ENCODE results near the gene EML6.
A peak's percentile ranks its signal among the peaks of the same experiment; 100 is the strongest.

EML6 gene

DNA sequence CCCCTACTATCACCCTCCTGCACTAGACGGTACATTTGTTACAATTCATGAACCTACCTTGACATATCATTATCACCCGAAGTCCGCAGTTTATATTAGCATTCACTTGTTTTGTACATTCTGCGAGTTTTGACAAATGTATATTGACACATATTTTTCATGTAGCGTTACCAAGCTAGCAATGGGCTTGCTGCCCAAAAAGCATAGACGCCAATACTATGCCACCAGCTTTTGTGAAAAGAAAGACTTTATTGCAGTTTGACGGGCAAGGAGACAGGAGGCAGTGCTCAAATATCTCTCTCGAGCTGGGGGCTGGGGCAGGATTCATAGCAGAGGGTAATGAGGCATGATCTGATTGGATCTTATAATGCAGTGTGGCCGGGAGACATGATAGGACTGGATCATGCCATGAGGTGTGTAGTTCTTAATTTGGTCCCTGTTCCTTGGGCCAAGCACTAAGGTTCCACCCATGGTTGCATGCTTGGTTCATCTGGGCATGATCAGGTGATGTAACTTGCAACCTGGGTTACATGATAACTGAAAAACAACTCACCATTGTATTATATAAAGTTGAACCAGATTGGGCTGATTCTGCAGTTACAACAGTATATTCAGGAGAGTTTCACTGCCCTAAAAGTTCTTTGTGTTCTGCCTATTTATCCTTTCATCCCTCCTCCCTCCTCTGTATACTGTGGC is 164.5 kb downstream of the EML6 start:
- no peak for DNase-seq

DNA sequence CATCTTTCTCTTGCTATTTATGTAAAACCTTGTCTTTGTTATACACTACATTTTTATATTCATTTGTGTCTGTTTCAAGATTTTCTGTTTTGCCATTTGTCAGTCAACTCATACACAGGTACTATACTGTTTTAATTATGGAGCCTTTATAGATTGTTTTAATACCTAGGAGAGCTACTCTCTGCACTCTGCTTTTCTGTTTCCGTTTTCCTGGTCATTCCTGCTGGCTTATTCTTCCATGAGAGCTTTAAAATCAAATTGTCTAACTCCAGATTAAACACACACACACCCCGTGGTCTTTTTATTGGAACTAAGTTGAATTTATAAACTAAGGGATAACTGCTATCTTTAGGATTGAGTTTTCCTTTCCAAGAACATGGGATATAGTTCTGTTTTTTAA is 165.6 kb downstream of the EML6 start:
- DNase-seq = no peak

DNA sequence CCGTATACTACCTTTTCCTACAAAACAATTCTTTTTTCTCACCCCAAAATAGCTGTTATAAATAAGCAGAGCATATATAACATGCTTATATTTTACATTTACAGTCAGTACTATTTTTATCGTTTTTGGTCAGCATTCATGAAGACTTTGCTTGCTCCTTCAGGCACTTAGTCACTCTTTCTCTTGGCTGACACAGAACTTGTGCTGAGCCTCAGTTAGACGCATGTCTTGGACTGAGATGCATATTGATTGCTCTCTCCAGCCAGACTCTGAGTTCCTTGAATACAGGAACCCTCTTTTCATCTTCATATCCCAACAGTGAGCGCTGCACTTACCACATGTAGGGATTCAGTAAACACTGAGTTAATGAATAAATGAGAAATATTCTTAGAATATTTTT is 168.4 kb downstream of the EML6 start:
- no peak for DNase-seq

DNA sequence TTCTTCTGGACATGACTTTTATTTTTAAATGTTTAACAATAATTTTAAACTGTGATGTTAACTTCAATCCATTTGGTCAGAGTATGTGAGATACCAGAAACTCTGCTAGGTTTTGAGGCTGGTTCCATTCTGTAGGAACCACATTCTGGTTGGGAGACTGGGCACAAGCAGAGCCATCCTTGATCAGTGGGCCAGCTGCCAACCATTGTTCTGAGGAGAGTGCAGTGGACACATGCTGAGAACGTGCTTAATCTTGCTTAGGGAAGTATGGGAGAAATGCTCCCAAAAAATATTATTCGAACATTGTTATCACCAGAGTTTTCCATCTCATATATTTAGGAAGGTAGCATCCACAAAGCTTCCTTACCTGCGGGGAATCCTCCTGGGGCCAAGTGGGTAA is 171.0 kb downstream of the EML6 start:
- DNase-seq = no peak

DNA sequence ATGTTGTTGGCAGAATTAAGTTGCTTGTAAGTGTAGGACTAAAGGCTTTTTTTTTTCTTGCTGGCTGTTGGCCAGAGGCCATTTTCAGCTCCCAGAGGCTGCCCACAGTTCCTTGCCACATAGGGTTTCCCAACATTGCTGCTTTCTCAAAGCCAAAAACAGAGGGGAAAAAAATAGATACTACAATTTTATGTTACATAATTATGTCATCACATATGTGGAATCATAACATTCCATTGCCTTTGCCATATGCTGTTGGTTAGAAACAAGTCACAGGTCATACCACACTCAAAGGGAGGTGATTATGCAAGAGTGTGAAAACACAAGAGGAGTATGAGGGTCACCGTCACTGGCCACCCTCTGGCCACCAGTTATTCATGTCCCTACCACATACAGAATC is 172.3 kb downstream of the EML6 start:
- DNase-seq = no peak

DNA sequence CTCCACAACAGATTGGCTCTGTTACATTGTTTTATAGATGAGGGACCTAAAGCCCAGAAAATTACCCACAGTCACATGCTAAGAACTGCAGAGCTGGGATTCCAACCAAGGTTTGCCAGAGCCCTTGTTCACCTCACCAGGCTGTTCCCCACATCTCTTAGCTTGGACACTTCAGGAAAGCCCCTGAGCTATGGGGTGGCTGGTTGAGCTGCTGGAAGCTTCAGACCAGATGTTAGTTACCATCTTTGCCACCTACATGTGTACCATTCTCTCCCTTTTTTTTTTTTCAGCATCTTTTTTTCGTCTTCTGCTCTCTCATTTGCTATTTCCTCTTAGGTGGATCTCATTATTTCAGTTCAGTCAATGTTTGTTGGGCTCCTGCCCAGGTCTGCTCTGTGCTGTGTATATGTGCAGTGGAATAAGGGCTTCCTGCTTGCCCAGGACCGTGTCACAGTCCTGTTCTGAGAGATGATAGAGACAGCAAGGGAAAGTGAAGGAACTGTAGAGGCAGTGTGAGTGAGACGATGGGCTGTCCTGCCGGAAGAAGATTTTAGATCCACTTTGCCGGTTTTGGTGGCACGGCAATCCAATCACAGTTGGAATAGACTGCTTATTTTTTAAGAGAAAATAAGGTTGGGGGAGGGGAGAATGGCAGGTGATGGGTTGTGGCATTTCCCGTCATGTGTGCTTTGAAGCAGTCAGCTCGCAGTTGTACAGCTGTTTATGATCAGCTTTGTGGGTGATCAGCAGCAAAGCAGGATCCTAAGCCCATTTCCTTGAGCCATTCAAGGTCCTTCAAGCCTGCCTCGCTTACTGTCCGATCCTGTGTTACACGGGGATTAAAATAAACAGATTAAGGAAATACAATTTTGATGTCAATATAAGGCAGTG is 174.2 kb downstream of the EML6 start:
- DNase-seq = peak; percentile 15

DNA sequence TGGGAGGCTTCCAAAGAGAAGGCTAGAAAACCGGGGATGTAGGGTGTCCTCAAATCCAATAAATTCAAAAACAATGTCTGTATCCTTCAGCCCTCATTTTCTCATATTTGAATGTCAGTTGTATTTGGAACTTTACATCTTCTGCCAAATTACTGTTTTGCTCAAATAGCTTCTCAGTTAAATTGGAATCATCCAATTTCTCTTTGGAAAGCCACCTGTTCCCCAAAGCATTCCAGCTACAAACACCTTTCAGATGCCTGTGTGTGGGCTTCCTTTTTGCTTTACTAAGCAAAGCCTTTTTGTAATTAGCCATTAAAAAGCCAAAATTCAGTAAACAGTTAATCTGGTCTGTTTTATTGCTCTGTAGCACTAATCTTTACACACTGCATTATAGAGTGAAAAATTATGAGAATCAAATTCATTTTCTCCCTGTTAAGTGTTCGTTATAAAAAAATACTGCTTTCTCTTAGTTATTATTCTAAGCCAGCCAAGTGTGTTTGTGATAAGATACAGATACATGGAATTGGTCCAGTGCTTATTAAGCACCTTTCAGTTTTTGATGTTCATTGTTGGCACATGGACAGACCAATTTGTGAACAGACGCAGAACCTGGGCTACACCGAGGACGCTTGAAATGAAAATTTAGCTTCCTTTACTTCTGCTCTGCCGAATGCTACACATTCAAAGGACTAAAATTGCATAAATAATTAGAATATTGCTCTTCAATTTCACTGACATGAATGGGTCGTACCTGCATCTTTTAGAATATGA is 175.2 kb downstream of the EML6 start:
- DNase-seq = no peak

DNA sequence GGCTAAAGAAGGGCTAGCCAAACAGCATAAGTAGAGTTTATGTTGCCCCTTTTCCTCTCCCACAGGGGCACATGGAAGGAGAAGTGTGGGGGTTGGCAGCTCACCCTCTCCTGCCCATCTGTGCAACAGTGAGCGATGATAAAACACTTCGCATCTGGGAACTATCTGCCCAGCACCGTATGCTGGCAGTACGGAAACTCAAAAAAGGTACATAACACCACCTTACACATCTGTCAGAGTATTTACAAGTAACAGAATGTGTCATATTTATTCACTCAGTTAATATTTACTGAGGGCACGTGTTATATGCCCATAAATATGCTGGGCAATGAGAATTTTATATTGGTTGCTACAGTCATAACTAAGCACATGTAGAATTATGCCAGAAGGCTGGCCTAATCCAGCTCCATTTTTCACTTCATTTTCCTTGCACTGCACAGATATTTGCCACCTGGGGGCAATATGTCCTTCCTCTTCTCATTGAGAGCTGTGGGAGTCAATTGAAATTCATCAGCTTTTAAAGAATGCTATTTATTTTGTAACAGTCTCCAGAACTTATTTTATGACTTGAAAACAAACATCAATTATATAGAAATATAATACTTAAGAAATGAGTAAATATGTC is 176.2 kb downstream of the EML6 start:
- peak; percentile 11 for DNase-seq

DNA sequence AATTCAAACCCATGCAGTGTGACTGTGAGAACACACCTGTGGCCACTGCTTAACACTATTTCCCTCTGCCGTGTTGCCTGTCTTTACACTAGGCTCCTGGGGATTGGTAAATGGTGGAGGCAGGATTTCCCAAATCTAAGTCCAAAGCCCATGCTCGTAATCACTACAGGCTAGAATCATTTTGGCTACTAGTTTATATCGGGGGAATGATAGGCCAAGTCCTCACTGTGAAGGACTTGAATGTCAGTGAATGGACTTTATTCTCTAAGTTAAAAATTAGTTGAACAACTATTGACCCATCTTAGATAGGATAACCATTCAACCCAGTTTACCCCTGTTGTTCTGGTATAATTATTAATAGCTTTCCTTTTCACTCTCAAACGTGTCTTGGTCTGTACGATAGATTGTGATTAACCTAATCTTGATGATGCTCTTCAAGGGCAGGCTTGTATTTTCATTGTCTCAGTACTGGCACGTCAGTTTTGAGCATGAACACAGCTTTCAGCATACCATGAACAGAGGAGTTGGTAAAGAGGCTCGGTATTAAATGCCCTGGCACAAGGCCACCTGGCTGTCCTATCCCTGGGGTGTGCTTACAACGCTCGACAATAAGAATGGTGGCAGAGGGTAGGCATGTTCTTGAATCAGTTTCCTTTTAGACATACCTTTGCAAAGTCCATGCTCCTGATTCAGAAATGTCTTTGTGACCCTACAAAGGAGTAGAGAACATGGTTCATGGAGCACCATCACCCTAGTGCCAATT is 177.9 kb downstream of the EML6 start:
- DNase-seq = no peak

DNA sequence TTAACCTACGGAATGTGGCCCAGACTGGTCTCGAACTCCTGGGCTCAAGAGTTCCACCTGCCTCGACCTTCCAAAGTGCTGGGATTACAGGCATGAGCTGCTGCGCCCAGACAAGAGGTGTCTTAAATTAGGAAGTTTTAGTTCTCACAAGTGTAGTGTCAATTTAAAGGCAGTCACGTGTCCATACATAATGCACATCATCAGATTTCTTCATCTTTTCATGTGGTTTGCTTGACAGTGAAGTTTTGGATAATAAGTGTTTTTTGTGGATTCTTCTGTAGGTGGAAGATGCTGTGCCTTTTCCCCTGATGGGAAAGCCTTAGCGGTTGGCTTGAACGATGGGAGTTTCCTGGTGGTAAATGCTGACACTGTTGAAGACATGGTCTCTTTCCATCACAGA is 179.3 kb downstream of the EML6 start:
- no peak for DNase-seq

DNA sequence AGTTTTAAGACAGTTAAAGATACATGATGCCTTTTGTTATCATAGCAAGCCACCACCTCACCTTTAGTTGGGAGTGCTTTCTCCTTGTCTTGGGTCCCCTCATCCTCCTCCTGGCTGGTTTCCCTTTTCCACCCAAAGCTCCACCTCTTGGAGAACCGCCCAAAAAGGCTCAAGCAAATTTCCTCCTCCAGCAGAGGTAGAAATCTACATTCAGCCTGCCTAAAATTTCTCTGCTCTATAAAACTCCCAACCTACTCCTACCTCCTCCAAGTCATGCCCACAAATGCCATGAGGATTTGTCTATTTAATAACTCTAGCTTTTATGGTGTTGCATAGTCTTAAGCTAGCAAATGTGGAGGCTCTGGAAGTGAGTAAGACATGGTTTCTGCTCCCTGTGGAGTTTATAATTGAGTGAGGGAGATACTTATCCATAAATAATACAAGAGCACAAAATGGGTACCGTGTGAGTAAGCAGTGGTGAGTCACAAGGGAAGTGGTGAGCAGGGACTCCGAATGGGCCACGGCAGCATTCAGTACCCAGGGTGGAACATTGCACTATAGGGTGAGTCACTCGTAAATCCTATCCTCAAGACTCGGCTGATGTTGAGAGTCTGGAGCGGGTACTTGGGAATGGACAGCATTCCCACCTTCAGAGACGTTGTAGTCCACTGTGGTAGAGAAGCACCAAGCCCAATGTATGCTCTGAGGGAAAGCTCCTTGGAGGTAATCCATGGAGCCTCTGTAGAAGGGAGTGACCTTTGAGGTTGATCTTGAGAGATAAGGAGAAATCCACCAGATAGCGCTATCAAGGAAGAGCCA is 180.5 kb downstream of the EML6 start:
- peak; percentile 78 for DNase-seq

DNA sequence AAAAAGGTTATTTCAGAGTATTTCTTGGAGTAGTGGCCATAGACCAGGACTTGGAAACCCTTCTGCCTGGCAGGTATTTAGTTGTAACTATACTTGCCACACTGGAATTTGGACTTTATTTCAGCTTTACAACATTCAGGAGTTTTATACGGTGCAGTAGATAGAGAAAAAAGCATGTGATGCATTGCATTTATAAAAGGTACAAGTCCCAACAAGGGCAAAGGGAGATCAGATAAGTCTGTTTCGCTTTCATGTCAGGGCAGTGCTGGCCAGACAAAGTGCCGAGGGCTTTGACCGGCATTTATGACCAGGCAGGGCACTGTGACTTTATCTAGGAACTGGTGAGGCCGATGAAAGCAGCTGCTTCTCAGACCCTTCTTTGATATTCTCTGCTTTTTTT is 181.4 kb downstream of the EML6 start:
- no peak for DNase-seq

DNA sequence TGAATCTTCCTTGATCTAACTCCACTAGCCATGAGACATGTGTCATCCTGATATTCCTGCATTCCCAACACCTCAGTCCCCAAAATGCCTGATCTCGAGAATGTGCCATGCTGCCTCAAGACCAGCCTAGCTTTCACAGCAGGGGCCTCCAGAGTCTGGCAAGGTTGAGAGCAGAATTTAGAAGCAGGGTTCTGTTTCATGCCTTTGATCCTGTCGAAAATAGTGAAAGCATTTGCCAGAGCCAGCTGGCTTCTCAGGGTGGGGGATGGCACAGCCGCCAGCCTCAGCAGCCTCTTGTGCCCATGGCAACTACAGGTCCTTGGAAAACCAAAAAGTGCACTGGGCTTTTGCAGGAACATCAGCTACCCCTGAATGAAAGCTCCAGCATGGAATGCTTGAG is 183.3 kb downstream of the EML6 start:
- DNase-seq = no peak

DNA sequence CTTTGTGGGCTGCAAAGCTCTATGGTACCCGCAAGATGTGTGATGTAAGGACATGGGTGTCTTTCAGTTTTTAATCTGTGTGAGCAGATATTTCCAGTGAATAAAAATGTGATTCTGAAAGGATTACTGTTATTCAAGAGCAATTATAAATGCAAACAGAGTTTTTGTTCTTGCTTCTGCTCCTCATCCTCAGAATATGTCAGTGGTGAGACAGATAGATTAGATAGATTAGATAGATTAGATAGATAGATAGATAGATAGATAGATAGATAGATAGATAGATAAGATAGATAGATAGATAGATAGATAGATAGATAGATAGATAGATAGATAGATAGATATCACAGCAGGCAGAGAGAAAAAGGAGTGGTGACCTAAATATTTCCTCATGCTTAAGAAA is 184.2 kb downstream of the EML6 start:
- no peak for DNase-seq

DNA sequence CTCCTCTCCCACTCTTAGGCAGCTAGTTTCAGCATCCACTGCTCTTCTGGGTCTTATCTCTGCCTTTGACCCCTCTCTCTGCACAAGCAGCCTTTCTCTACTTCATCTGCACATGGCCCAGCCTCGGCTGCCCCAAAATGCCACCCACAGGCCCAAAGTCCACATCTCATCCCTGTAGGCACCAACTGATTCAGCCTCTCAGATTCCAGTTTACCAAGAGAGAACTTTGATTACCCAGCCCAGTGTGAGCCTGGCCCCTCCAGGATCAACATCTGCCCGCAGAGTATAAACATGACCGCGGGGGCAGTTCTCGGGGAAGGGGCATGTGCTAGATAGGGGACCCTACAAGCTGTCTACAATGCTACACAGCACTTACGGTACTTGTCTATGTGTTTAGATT is 185.1 kb downstream of the EML6 start:
- no peak for DNase-seq

DNA sequence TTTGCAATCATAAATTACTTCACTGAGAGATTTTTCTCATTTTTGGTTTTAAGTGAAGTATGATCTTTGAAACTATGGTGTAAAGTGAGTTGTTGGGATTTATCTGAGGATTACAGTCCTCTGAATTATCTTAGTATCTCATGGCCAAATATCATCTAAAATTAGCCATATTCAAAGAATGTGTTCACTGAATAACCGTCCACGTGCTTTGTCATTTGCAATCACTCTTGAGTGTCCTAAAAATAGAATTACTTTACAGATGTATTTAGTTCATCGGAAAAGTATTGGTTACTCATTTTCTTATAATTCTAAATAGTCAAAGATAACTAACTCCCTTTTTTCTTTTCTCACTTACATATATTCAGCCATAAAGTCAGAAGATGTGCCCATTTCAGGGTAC is 185.5 kb downstream of the EML6 start:
- DNase-seq = no peak

DNA sequence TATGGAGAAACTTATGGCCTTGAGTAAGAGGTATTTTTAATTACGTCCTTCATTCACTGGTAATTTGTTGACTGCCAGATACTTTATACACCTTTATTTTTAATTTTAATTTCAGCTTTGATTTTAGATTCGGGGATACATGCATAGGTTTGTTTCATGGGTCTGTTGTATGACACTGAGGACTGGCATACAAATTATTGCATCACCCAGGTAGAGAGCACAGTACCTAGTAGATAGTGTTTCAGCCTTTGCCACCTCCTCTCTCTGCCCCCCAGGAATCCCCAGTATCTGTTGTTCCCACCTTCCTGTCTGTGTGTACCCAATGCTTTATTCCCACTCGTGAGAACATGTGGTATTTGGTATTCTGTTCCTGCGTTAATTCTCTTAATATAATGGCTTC is 188.8 kb downstream of the EML6 start:
- DNase-seq = no peak

DNA sequence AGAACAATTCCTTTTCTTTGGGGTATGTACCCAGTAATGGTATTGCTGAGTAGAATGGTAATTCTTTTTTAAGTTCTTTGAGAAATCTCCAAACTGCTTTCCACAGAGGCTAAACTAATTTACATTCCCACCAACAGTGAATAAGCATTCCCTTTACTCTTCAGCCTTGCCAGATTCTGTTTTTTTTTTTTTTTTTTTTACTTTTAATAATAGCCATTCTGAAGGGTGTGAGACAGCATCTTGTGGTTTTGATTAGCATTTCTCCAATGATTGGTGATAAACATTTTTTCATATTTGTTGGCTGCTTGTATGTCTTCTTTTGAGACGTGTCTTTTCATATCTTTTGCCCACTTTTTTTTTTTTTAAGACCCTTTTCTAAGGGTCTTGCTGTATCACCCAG is 189.4 kb downstream of the EML6 start:
- DNase-seq = no peak

DNA sequence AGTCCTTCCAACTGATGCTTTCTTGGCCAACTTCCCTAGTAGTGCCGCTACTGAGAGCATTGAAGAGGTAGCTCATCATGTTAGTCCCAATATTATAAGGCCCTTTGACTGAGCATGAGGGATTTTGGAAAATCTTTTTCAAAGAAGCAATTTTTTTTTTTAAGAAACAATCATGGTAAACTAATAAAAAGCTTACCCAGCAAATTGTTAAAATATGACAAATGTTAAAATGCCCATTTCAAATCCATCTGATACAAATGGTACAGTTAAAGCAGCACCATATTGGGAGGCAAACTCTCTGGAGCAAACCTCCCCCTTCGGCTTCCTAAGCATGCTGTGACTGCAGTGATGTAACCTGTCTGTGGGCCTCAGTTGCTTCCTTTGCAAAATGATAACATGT is 191.2 kb downstream of the EML6 start:
- DNase-seq = no peak

DNA sequence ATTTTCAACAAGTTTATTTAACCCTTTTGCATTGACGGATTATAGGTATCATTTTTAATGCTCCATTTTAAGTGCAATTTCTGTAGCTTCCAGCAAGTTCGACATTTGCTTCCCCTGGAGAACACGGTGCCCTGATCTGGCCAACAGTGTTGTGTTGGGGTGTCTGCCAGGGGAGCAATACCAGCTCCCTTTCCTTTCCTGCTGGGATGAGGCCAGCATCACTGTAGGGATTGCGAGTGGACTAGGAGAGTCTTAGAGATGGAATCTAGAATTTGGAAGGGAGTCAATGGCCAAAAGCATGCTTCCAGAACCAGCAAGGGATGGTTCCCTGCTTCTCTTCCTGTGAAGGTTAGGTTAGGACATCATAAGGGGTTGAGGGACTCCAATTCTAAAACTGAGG is 191.6 kb downstream of the EML6 start:
- DNase-seq = no peak

DNA sequence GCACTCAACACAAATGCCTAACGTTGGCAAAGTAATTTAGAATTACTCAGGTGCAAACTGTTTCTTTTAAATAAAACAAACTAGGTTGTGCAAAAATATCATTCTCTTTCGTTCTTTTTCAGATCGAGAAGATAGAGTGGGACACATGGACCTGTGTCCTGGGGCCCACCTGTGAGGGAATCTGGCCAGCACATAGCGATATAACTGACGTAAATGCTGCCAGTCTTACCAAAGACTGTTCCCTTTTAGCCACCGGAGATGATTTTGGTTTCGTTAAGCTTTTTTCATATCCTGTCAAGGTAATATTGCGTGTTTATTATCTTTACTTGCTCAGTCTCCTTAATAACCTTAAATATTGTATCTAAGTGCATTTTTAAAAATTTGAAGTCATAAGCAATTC is 193.2 kb downstream of the EML6 start:
- no peak for DNase-seq
